RKO (cell line): ENCODE data around the gene GIMAP5.

ENCODE experiments used
- DNase-seq: peaks from one replicate; pipeline ENCODE4 v3.0.0-alpha.2; 2016; ENCODE audit warnings: low spot score

Gene GIMAP5

DNA sequence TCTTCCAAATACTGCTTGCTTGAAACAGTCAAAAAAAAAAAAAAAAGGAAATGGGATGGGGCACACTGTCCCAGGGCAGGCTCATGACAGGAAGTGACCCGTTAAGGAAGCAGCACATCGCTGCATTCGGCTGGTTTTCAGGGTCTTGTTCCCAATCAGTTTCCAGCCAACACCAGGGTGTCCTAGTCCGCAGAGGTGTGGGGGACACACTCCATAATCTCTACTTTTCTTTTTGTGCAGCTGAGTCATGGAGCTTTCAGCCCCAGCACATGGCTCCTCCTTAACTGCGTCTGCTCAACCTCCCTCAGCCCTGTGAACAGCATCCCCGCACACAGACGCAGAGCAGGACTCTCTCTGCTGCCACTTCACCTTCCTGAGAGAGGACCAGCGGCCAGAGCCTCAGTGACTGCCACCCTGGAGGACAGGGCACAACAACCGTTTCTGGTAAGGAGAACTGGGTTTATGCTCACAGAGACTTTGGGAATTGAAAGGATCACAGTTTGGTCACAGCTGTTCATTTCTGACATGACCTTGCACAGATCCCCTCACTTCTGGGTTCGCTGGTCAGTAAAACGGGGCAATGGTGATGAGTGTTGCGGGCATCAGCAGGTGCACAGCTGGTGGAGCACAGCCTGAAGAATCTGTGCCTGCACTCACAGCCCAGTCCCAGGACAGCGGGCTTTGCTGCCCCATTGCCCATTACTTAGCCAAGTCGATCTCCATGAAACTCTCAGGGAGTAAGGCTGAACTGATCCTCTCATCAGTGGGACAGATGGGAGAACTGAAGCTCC is at the start of gene GIMAP5:
Gene GIMAP5 (plus strand): TSS at position 154 of the 791 bp plus-strand sequence. CDS start 3,467 bp downstream, outside the sequence.
- DNase-seq: no peak

DNA sequence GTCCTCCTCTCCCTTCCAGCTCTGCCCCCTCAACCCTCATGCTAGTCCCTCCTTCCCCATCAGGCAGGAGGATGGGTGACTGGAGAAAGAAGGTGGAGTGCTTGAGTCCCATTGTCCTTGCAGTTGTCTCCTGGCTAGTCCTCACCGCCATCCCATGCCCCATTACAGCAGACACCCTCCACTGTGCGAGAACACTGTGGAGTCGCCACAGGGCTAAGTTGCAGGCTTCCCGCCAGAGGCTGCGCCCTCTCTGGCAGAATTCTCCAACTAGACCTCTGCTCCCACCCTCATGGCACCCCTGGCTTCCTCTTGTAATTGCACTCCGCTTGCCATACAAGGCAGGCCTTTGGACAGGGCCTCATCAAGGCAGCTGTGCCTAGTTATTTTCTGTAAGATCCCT is 48.6 kb upstream of the GIMAP5 start:
- DNase-seq: no peak

DNA sequence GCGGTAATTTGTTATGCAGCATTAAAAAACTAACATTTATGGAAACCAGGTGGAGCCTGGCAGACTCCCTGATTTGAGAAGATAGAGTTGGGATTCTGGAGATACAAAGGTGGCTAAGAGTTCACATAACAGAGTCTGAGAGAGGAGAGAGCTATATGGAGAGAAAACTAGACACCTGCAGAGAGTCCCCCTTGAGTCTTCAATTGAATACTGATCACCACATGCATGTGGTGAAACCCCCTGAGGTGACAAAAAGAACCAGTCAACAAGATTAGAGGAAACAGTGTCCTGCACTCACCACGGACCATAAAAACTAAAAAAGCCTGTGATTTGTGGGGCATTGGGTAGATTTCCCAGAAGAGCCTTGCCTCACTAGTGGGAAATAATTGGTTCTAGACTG is 41.6 kb upstream of the GIMAP5 start:
- DNase-seq: no peak

DNA sequence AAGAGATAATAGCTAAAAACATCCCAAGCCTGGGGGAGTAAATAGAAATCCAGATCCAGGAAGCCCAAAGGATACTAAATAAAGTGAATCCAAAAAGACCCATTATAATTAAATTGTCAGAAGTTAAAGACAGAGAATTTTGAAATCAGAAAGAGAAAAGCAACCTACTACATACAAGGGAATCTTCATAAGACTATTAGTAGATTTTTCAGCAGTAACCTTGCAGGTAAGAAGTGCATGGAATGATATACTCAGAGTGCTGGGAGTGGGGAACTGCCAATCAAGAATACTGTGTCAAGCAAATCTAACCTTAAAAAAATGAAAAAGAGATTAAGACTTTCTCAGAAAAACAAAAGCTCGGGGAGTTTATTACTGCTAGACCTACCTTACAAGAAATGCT is 34.0 kb upstream of the GIMAP5 start:
- no peak for DNase-seq

DNA sequence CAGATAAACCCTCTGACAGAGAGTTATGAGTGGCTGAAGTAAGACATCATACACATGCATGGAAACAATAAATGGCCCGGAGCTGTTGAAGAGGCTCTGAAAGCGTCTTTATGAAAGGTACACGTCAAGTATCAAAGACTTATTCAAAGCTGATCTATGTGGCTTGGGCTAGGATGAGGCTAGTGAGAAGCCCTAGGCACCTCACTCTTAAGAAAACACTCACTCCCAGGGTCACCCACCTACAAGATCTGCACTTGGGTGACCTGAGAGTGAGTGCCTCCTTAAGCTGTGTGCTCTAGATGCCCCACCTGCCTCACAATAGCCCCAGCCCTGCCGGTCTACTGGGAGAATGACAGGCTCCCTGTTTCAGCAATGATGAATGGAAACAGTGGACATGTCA is 21.9 kb upstream of the GIMAP5 start:
- DNase-seq: no peak

DNA sequence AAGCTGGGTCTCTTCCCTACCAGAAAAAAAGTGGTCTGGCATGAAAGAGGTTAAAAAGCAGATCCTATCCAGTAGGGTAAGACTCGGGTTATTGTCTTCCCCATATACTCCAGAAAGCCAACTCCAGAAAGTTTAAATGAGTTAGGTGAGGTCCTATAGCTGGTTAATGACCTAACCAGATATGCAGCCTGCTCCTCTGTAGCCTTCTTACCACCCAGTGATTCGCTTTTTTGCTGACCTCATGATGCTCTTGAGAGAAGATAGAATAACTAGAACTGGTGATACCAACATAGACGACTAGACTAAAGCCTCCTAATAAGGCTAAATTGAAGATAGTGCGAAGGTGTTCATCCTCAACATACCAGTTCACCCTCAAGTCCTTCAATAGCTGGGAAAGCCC is 21.5 kb upstream of the GIMAP5 start:
- DNase-seq: no peak

DNA sequence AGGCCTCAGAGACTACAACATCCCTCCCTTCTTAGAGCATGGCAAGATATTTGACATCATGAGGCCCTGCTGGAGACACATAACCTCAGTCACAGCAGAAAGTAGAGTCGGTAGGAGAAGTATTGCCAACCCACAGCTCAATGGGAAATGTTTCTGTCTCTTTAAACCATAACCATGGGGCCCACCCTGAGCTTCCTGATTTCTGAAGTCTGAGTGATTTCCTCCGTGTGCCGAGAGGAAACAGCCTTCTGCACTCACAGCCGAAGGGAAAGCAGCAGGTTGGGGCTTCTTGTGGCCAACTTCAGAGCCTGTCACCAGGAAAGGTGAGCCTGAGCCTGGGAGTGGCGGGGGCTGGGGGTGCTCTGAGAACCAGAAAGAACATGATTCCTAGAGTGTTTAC is 20.9 kb upstream of the GIMAP5 start, which contains the start of gene GIMAP1:
Gene GIMAP1 (plus strand): TSS at position 246 of the 400 bp plus-strand sequence. CDS start 2,435 bp downstream, outside the sequence.
- DNase-seq: no peak

DNA sequence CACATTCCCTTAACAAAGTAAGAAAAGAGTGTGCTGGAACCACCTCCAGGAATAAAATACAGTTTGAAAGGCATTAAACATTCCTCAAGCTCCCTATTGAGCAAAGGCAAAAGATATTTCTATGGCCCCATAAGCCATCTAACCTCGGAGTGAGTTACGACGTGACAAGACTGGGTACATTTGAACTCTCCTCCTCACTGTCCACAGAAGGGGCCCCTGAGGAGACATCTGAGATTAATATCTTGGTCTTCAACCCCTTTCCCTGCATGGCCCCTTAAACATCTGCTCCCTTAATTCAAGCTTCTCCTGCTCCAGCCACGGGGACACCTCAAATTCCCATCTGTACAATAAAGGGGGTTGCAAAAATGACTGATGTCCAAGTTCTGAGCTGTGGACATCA is 20.3 kb upstream of the GIMAP5 start:
- DNase-seq: no peak

DNA sequence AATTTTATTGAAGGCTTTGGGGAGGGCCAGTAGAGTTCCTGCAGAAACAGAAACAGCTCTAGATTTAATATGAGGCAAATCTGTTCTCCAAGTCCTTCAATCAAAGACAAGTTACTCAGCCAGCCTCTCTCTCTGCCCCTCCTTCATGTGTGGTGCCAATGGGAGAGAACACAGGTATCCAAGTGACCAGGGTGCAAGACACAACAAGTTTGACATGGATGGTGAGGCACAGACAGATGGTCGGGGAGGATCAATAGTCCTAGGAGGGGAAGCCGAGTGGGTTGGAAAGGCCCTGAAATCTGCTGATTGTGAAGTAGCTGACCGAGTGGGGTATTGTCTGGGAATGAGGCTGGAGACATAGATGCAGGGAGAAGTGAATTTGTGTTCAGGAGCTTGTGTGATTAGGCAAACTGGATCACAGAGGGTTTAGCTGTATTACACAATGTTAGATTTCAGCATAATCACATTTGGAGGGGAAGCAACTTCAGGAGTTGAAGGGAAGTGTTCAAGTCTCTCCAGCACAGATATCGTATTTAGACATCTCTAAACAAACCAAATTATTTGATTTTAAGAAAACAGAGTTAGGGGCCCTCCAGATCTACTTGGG is 19.3 kb upstream of the GIMAP5 start:
- no peak for DNase-seq

DNA sequence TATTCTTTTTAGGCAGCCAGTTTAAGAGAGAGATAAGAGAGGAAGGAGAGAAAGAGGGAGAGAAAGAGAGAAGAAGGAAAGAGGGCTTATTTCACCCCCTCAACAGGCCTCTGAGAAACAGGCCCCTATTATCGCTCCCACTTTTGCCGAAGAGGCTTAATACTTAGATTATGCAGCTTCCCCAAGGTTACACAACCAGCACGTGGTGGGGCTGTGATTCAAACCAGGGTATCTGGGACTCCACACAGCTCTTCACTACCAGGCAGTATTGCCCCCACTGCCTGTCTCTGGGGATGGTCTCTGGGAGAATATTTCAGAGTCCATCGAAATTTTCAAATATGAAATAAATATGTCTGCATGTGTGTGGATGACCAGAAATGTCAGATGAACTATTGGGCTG is 17.8 kb upstream of the GIMAP5 start:
- no peak for DNase-seq

DNA sequence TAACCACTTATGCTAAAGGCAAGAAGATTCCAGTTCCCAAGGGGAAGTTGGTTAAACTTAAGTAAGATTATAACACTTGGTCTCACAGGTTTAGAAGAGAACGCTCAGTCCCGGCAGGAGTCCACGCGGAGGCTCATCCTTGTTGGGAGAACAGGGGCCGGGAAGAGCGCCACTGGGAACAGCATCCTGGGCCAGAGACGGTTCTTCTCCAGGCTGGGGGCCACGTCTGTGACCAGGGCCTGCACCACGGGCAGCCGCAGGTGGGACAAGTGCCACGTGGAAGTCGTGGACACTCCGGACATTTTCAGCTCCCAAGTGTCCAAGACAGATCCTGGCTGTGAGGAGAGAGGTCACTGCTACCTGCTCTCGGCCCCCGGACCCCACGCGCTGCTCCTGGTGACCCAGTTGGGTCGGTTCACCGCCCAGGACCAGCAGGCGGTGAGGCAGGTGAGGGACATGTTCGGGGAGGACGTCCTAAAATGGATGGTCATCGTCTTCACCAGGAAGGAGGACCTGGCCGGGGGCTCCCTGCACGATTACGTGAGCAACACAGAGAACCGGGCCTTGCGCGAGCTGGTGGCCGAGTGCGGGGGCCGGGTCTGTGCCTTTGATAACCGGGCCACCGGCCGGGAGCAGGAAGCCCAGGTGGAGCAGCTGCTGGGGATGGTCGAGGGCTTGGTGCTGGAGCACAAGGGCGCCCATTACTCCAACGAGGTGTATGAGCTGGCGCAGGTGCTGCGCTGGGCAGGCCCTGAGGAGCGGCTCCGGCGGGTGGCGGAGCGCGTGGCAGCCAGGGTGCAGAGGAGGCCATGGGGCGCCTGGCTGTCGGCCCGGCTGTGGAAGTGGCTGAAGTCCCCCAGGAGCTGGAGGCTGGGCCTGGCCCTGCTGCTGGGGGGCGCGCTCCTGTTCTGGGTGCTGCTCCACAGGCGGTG is 17.0 kb upstream of the GIMAP5 start:
- no peak for DNase-seq

DNA sequence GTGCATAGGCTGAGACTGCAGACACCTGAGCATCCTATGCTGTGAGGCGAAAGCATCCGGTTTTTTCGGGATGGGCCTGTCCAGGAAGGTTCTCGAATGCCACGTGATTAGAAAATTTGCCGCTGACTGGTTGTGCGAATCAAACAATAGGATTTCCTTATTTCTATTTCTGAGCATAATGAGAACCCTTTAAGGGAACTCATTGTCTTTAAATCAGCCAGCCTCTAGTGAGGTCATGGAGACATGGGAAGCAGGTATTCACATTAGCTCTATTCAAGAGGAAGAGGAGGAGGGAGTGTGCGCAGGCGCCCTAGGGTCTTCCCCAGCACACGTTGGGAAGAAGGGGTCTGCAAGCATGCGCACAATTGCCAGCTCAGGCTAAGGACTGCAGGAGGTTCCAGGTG is 15.2 kb upstream of the GIMAP5 start:
- no peak for DNase-seq

DNA sequence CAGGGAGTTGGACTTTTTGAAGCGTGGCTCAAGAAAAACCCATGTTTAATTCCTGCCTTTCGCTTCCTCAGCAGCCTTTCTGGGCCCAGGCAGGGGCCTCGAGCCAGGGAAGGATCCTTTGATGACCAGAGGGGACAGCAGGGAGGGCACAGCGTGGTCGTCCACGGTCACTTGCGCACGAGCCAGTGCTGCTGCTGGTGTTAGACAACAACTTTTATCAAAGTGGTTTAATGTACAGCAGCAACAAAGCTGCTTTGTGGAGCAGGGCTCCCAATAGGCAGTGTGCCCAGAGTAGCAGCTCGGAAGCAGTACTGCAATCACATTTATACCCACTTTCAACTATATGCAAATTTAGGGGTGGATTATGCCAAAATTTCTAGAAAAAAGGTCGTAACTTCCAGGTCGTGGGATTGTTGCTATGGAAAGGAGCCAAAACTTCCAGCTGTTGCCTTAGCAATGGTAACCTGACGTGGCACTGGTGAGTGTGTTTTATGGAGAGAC is 14.7 kb upstream of the GIMAP5 start:
- no peak for DNase-seq

DNA sequence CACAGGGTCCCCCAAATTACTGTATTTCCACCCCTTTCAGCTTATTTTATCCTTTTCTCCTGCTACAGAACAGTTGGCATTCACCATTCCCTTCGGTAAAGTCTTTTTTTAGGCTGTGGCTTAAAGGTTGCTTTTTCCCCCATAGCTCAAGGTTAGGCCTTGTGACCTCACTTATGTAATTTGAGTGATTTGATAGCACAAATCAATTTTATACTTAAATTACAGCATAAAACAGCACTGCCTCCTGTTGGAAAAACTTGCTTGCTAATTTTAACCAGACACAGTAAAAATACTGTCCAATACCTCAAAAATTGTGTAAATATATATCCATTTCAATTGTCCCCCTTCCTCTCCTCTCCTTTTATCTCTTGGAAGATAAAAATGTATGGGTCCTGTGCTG is 13.8 kb upstream of the GIMAP5 start:
- no peak for DNase-seq

DNA sequence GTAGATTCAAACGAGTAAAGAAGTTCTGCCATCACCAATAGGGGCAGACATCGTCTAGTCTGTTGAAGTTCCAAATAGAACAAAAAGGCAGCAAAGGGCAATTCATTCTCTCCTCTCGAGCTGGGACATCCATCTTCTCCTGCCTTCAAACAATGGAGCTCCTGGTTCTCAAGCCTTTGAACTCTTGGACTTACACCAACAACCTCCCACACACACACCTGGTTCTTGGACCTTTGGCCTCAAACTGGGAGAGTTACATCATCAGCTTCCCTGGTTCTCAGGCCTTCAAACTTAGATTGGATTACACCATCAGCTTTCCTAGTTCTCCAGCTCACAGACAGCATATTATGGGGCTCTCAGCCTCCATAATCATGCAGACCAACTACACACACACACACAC is 9.8 kb upstream of the GIMAP5 start:
- no peak for DNase-seq

DNA sequence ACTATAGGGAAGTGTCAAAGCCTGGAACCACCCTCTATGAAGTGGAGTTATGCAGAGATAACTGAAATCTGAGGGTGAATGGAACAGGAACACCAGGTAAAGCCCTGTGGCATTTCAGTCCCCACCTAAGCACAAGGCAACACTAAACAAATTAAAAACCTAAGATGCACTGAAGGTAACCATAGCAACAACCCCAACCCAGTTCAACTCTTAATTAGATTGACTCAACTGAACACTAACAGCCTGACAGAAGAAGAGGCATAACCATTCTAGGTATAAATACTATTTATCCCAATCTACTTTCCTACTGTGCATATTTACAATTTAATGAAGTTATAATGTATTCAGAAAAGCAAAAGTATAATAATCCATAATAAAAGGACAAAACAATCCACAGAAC is 9.2 kb upstream of the GIMAP5 start:
- no peak for DNase-seq

DNA sequence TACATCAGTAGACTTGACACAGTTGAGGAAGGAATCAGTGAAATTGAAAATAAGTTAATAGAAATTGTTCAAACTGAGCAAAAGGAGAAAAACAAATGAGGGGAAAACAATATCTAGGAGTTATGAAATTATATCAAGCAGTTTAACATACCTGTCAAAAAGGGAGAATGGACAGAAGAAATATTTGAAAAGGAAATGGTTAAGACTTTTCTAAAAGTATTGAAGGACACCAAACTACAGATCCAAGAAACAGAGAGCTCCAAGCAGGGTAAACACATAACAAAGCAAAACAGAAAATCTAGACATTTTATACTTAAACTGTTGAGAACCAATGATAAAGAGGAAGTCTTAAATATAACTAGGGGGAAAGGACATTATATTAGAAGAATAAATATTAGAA is 8.6 kb upstream of the GIMAP5 start:
- DNase-seq: no peak

DNA sequence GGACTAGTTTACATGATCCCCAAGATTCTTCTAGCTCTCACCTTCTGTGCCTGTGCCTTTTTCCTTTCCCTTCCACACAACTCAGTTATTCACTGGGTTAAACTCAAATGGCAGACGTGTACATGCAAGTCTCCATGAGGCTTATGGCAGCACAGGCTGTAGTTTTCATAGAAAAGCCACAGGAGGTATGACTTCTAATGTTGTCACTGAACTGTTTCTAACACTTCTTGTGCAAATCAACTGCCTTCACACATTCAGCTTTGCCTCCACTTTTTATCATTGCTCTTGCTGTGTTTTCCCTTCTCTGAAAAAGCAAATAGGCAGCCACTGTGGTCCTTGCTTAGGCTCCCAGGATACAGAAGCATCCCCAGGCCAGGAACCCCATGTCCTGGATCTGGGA is 5.3 kb upstream of the GIMAP5 start:
- no peak for DNase-seq

DNA sequence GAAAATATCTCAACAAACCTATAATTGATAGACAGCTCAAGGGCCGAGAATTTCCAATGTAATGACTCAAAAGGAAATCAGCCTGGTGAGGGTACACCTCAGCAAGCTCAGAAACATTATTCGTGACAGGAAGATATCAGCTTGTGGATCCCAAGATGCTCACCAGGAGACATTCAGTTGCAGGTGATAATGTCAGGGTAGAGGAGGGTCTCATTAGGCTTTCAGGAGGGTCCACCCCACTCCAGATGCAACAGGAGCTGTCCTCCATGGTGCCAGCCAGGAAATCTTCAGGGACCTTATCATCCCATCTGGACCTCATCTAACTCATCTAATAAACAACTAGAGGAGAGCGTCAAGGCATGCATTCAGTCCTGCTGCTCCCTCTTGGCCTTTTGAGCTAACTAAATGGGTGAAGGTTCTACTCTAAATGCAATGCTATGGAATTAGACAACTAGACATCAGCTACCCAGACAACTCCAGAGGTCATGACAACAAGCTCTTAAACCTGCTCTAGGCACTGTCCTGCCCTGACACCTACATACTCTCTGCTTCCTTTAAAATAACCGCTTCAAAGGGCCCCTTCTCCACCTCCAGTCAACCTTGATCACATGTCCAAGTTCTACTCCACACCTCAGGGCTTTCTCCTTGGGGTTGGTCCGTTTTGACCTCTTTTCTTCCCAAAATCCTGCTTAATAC is 4.3 kb upstream of the GIMAP5 start:
- DNase-seq: no peak

DNA sequence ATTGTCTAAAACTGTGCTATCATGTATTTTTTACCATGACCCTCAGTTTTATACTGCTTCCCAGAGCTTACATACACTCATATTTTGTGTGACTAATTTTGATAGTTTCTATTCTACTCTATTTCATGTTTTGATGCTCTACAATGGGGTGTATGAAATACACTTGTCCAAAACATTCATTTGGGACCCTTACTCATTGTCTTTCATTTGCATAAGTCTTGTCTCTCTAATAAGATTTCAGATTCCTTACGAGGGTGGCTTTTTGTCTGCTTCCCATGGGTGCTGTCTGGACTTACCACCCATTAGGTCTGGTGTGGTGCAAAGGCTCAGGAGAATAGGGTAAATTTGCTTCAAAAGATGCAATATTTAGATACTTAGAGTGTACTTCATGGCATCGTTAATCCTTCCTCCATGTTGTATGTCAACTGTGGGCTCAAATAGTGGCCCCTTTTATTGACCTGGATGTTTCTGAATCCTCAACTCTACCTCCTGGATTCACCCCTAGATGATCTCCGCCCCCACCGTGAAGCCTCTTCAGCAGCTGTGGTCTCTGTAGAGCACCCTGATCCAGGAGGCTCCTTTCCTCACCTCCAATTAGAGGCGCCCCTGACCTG is 3.6 kb upstream of the GIMAP5 start:
- DNase-seq: no peak

DNA sequence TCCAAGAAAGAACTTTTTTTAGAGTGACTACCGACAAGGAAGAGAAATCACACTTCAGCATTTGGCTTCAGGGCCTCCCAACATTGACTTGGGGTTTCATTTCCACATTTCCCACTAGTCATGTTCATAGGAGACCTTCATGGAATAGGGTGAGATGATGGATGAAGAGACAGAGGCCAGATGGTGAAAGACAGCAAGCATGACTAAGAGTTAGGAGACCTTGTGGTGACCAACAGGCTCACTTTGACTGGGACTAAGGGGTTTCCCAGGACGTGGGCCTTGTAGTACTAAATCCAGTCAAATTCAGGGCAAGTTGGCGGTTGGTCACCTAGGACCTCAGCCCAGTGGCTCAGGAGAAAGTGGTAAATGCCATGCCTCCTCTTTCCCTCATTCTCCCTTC is 3.0 kb upstream of the GIMAP5 start:
- DNase-seq: no peak
